Lung (tissue), 12 donors: ENCODE measurements around the gene HAND1. TPM values are rescaled to one million over a fixed set of nuclear protein-coding genes. Genes with fewer than 3 reads are reported as not detected.

Experiments
- ATAC-seq: fragments of 200-7000 bp; cut with Tn5 transposase; one replicate; pipeline ENCODE4 v1.9.1; 2020; ENCODE audit warnings: moderate number of reproducible peaks; ENCODE audit not compliant: insufficient read depth, low FRiP score
- DNase-seq, 3 donors: peaks; one replicate each; pipeline ENCODE4 v3.0.0-alpha.2; 2013 to 2017
- H3K27ac ChIP-seq, 2 donors: one replicate each; pipeline ENCODE4 v1.5.1; 2013; ENCODE audit warnings: mild to moderate bottlenecking in 2 of 2, moderate library complexity in 2 of 2, control low read depth in 1 of 2, inconsistent platforms in 1 of 2, low read depth in 1 of 2, low read length in 1 of 2
- H3K27me3 ChIP-seq, 3 donors: one replicate each; pipeline ENCODE4 v1.5.1; 2013; ENCODE audit warnings: low read length in 2 of 3; ENCODE audit not compliant: control insufficient read depth in 3 of 3, insufficient read depth in 3 of 3
- H3K36me3 ChIP-seq, 4 donors: one replicate each; pipeline ENCODE4 v1.5.1; 2013; ENCODE audit warnings: low read length in 4 of 4, mild to moderate bottlenecking in 1 of 4, moderate library complexity in 1 of 4; ENCODE audit not compliant: control insufficient read depth in 4 of 4, insufficient read depth in 4 of 4
- H3K4me1 ChIP-seq, 5 donors: one replicate each; pipeline ENCODE4 v1.5.1; 2013; ENCODE audit warnings: low read length in 5 of 5, mild to moderate bottlenecking in 2 of 5, moderate library complexity in 1 of 5; ENCODE audit not compliant: control insufficient read depth in 5 of 5, insufficient read depth in 5 of 5
- H3K4me3 ChIP-seq: one replicate; pipeline ENCODE4 v1.5.1; 2013; ENCODE audit warnings: mild to moderate bottlenecking, control low read depth, moderate library complexity
- H3K9ac ChIP-seq, 2 donors: one replicate each; pipeline ENCODE4 v1.5.1; 2013; ENCODE audit warnings: low read length in 2 of 2, control low read depth in 1 of 2; ENCODE audit not compliant: insufficient read depth in 1 of 2
- H3K9me3 ChIP-seq, 4 donors: one replicate each; pipeline ENCODE4 v1.5.1; 2013; ENCODE audit warnings: low read length in 3 of 4, mild to moderate bottlenecking in 1 of 4, moderate library complexity in 1 of 4; ENCODE audit not compliant: control insufficient read depth in 4 of 4, insufficient read depth in 3 of 4
- WGBS, 2 donors: extraction: QIAGEN DNeasy Blood & Tissue Kit; methylation state at CpG; one replicate each; pipeline ENCODE4 v1.1.7; 2013; 5-methylcytosine and 5-hydroxymethylcytosine counted together
- polyA plus RNA-seq, 2 donors: library from polyadenylated mRNA; stranded (reverse); fragments of 200-250 nt; gene quantifications; one replicate each; pipeline ENCODE4 v1.2.1, GENCODE V29; 2013
- total RNA-seq, 2 donors: library from RNA; depleted of rRNA in 1 of 2; stranded (reverse); fragments of >200 nt in 1 of 2; gene quantifications; one replicate each; pipeline ENCODE4 v1.2.1, GENCODE V29; 2014 to 2021
- TF ChIP-seq, protein P1 (sequence below): IDR thresholded peaks from 2 replicates; pipeline ENCODE4 v1.5.1; 2012; ENCODE audit warnings: mild to moderate bottlenecking; ENCODE audit errors: control extremely low read depth, extremely low read depth
- donor health status: control.
- donor health status: control.
- donor health status: Bipolar disorder and iron deficiency.
- donor health status: healthy.
- donor health status: DM: yes; HTN: yes; CAD: no.

HAND1 gene
- total and polyA plus RNA-seq, 4 donors = 0.02 to 0.21 (median 0.12) TPM; not detected in 1

DNA sequence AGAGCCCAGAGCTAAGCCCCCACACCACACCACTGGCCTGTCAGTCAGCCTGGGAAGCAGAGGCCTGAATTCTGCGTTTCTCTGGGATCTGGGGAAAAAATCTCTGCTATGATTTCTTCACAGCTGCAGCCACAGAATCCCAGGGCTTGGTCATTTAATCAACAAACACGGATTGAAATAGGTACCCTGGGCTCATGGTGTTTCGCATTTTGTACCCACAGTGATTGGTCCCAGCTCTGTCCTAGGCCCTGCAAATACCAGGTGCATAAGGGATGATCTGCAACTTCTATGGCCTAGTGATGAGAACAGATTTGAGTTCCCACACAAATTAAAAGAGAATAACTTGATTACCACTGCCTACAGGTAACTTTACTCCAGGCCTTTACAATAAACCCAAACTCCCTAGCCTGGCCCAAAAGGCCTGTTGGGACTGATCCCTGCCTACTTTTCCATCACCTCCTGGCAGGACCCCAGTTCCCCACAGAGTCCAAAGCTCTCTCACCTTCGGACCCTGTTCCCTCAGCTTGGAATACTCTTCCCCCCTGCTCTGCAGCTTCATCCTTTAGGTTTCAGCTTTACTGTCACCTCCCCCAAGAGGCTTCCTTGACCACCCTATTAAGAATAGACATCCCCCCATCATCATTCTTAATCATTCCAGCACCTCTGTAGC lies 46.9 kb downstream of the HAND1 start:
- WGBS, 2 donors = 85 to 88% methylated on average over 4 of the region's 4 CpGs
- ATAC-seq = no peak

GRCh38 chr5:154430466-154430865 lies 47.6 kb downstream of the HAND1 start:
- H3K4me3 ChIP-seq = no peak overlapping the region
- no peak overlapping the region for H3K9ac ChIP-seq
- H3K36me3 ChIP-seq = peaks cover 0 to 3% (median 1%) of the 10 kb centered on the region in 4 donors
- H3K27ac ChIP-seq = no peak overlapping the region
- DNase-seq (no peak), ATAC-seq (no peak)
- no peaks in the 10 kb centered on the region for H3K4me1 ChIP-seq
- TF ChIP-seq, protein P1, sequence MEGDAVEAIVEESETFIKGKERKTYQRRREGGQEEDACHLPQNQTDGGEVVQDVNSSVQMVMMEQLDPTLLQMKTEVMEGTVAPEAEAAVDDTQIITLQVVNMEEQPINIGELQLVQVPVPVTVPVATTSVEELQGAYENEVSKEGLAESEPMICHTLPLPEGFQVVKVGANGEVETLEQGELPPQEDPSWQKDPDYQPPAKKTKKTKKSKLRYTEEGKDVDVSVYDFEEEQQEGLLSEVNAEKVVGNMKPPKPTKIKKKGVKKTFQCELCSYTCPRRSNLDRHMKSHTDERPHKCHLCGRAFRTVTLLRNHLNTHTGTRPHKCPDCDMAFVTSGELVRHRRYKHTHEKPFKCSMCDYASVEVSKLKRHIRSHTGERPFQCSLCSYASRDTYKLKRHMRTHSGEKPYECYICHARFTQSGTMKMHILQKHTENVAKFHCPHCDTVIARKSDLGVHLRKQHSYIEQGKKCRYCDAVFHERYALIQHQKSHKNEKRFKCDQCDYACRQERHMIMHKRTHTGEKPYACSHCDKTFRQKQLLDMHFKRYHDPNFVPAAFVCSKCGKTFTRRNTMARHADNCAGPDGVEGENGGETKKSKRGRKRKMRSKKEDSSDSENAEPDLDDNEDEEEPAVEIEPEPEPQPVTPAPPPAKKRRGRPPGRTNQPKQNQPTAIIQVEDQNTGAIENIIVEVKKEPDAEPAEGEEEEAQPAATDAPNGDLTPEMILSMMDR = no peak
- H3K27me3 ChIP-seq = no peaks in the 10 kb centered on the region
- 75 to 81% methylated on average over 4 of the region's 4 CpGs for WGBS, 2 donors
- H3K9me3 ChIP-seq = no peaks in the 10 kb centered on the region

More for the DNA sequence above, 46.9 kb downstream of the HAND1 start:
- no peaks in the 10 kb centered on the region for H3K9me3 ChIP-seq
- peaks cover 0 to 5% (median 5%) of the 10 kb centered on the region in 4 donors for H3K36me3 ChIP-seq
- no peak overlapping the region for H3K27ac ChIP-seq
- no peak overlapping the region for H3K9ac ChIP-seq
- H3K4me3 ChIP-seq = no peak overlapping the region
- TF ChIP-seq, protein P1 = no peak
- no peaks in the 10 kb centered on the region for H3K27me3 ChIP-seq
- no peaks in the 10 kb centered on the region for H3K4me1 ChIP-seq
- no peak for DNase-seq

DNA sequence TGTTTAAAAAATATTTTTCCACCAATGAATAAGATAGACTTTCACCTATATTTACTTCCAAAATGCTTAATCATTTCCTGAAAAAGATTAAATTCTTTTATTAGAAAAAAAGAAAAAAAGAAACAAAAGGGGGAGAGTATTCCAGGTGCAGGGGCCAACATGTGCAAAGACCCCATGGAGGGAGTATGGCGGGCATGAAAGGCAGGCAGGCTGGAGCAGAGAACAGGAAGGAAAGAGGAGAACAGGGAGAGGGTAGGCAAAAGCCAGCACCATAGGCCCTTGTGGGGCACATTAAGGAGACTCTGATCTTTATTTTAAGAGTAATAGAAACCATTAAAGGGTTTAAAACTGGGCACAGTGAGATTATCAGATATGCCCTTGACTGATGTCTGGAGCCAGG lies 48.7 kb downstream of the HAND1 start:
- Histone ChIP-seq H3K27me3 (no peaks in the 10 kb centered on the region), H3K9ac (no peak overlapping the region), H3K4me1 (no peaks in the 10 kb centered on the region), H3K4me3 (no peak overlapping the region), H3K9me3 (no peaks in the 10 kb centered on the region), H3K36me3 (no peaks in the 10 kb centered on the region), H3K27ac (no peak overlapping the region)
- WGBS, 2 donors = 91 to 96% methylated on average over 1 of the region's 1 CpG
- DNase-seq (no peak), ATAC-seq (no peak)
- TF ChIP-seq, protein P1 = no peak

DNA sequence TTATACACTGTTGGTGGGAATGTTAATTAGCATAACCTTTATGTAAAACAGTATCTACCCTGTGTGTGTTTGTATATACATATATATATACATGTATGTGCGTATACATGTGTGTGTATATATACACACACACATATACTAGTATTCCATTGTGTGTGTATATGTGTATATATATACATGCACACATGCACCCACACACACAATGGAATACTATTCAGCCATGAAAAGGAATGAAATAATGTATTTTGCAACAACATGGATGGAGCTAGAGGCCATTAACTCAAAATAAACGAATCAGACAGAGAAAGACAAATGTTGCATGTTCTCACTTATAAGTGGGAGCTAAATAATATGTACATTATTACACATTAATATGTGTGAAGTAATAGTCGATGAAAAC lies 49.8 kb downstream of the HAND1 start:
- no peaks in the 10 kb centered on the region for H3K4me1 ChIP-seq
- no peaks in the 10 kb centered on the region for H3K9me3 ChIP-seq
- 94 to 97% methylated on average over 3 of the region's 3 CpGs for WGBS, 2 donors
- DNase-seq = no peak
- no peaks in the 10 kb centered on the region for H3K27me3 ChIP-seq
- H3K27ac ChIP-seq = no peak overlapping the region
- no peak overlapping the region for H3K9ac ChIP-seq
- no peak for ATAC-seq
- H3K4me3 ChIP-seq = no peak overlapping the region
- TF ChIP-seq, protein P1 = no peak
- H3K36me3 ChIP-seq = no peaks in the 10 kb centered on the region
